ENCODE data around the gene PRTN3.

The PRTN3 gene

DNA sequence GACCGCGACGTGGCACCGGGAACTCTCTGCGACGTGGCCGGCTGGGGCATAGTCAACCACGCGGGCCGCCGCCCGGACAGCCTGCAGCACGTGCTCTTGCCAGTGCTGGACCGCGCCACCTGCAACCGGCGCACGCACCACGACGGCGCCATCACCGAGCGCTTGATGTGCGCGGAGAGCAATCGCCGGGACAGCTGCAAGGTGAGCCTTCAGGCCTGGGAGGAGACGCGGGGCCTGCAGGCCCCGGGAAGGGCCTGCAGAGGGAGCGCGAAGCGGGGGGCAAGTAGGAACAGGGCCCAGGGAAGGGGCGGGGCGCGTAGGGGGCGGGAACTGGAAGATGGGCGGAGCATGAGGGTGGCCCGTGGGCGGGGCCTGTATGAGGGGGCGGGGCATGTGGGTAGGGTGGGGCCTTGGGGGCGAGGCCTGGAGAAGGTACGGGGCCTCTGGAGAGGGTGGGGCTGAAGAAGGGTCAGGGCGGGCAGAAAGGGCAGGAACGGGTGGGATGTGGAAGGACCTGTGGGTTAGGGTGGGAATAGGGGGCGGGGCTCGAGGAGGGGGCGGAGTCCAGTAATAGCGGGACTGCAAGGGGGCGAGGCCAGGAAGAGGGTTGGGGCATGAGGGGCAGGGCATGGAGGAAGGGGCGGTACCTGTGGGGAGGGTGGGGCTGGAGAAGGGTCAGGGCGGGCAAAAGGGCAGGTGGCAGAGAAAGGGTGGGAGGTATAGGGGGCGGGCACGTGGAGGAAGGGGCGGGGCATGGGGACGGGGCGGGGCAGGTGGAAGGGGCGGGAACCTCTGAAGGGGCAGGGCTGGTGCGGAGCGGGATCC is 21.2 kb downstream of the PRTN3 start:
- in situ Hi-C loops (cut with MboI; ENCODE audit: low sequenced_read_pairs, unreplicated experiment), result loop anchor here (10.0 kb wide), 1 partner anchor 53 kb away; the partner anchor contains the start of genes KISS1R and R3HDM4
- peak; percentile 87 for DNase-seq (ENCODE audit: low spot score)
- TF ChIP-seq, protein P1, sequence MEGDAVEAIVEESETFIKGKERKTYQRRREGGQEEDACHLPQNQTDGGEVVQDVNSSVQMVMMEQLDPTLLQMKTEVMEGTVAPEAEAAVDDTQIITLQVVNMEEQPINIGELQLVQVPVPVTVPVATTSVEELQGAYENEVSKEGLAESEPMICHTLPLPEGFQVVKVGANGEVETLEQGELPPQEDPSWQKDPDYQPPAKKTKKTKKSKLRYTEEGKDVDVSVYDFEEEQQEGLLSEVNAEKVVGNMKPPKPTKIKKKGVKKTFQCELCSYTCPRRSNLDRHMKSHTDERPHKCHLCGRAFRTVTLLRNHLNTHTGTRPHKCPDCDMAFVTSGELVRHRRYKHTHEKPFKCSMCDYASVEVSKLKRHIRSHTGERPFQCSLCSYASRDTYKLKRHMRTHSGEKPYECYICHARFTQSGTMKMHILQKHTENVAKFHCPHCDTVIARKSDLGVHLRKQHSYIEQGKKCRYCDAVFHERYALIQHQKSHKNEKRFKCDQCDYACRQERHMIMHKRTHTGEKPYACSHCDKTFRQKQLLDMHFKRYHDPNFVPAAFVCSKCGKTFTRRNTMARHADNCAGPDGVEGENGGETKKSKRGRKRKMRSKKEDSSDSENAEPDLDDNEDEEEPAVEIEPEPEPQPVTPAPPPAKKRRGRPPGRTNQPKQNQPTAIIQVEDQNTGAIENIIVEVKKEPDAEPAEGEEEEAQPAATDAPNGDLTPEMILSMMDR (IDR thresholded peaks at IDR 0.05; ENCODE audit: borderline replicate concordance, control extremely low read depth, extremely low read depth, insufficient read depth, missing control alignments), result no peak

DNA sequence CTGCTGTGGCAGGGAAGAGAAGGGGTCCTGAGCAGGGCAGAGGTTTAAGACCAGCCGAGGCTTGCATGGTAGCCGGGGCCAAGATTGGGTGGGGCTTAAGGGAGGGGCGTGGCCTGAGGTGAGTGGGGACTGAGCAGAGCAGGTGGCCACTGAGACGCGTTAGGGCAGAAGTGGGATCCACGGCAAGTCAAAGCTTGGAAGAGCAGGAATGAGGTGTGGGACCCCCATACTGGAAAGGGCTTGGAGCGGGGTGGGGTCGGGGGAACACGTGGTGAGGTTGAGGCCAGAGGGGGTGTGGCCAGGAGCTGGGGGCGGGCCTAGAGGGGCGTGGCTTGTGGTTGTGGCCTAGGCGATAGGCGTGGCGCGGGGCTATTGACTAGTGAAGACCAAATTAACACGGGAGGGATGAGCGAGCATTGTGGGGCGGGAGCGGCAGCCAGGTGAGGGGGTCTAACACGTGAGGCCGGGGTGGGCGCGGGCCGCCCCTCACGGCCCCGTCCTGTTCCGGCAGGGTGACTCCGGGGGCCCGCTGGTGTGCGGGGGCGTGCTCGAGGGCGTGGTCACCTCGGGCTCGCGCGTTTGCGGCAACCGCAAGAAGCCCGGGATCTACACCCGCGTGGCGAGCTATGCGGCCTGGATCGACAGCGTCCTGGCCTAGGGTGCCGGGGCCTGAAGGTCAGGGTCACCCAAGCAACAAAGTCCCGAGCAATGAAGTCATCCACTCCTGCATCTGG is 21.9 kb downstream of the PRTN3 start:
- DNase-seq (ENCODE audit: low spot score), result peak; percentile 83
- in situ Hi-C loops (cut with MboI; ENCODE audit: low sequenced_read_pairs, unreplicated experiment), result loop anchor here (10.0 kb wide), 1 partner anchor 52 kb away; the partner anchor contains the start of genes KISS1R and R3HDM4
- TF ChIP-seq, protein P1 (IDR thresholded peaks at IDR 0.05; ENCODE audit: borderline replicate concordance, control extremely low read depth, extremely low read depth, insufficient read depth, missing control alignments), result no peak

DNA sequence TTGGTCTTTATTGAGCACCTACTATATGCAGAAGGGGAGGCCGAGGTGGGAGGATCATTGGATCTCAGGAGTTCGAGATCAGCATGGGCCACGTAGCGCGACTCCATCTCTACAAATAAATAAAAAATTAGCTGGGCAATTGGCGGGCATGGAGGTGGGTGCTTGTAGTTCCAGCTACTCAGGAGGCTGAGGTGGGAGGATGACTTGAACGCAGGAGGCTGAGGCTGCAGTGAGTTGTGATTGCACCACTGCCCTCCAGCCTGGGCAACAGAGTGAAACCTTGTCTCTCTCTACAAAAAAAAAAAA is 22.5 kb downstream of the PRTN3 start:
- no peak for DNase-seq (ENCODE audit: low spot score)
- in situ Hi-C loops (cut with MboI; ENCODE audit: low sequenced_read_pairs, unreplicated experiment), result loop anchor here (10.0 kb wide), 1 partner anchor 52 kb away; the partner anchor contains the start of genes KISS1R and R3HDM4
- TF ChIP-seq, protein P1 (IDR thresholded peaks at IDR 0.05; ENCODE audit: borderline replicate concordance, control extremely low read depth, extremely low read depth, insufficient read depth, missing control alignments), result no peak

DNA sequence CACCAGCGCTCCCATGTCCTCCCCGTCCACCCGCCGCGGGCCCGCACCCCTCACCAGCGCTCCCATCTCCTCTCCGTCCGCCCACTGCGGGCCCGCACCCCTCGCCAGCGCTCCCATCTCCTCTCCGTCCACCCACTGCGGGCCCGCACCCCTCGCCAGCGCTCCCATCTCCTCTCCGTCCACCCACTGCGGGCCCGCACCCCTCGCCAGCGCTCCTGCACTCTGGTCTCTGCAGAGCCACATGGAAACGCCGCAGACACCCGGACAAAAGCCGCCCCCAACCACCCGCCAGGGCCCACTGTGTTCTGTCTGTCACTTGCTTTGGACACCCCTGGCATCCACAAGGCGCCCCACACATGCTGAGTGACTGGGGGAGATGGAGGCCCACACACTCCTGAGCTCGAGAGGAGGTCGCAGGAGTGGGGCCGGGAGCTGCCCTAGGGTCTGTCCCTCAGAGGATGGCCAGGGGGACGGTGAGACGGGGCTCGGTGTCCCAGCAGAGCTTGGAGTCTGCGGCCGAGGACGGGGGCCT is 26.0 kb downstream of the PRTN3 start:
- in situ Hi-C loops (cut with MboI; ENCODE audit: low sequenced_read_pairs, unreplicated experiment), result loop anchor here (10.0 kb wide), 1 partner anchor 48 kb away; the partner anchor contains the start of genes KISS1R and R3HDM4
- TF ChIP-seq, protein P1 (IDR thresholded peaks at IDR 0.05; ENCODE audit: borderline replicate concordance, control extremely low read depth, extremely low read depth, insufficient read depth, missing control alignments), result no peak
- no peak for DNase-seq (ENCODE audit: low spot score)

DNA sequence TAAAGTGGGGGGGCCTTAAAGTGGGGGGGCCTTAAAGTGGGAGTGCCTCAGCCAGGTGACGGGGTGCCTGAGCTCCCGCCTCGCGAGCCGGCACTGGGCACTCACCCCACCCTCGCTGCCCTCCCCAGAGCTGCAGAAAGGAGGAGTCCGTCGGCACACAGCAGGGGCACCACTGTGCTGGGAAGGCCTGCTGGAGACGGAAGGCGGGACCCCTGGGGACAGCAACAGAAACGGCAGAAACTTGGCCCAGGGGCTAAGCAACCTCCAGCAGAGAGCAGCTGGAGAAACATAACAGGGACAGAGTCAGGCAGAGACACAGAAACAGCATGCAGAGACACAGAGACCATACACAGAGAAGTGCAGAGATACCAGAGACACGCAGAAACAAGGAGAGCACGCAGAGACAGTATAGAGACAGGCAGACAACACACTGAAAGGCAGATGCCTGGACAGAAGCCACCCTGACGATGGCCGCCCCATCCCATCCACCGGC is 26.5 kb downstream of the PRTN3 start:
- in situ Hi-C loops (cut with MboI; ENCODE audit: low sequenced_read_pairs, unreplicated experiment), result loop anchor here (10.0 kb wide), 1 partner anchor 47 kb away; the partner anchor contains the start of genes KISS1R and R3HDM4
- TF ChIP-seq, protein P1 (IDR thresholded peaks at IDR 0.05; ENCODE audit: borderline replicate concordance, control extremely low read depth, extremely low read depth, insufficient read depth, missing control alignments), result no peak
- no peak for DNase-seq (ENCODE audit: low spot score)

DNA sequence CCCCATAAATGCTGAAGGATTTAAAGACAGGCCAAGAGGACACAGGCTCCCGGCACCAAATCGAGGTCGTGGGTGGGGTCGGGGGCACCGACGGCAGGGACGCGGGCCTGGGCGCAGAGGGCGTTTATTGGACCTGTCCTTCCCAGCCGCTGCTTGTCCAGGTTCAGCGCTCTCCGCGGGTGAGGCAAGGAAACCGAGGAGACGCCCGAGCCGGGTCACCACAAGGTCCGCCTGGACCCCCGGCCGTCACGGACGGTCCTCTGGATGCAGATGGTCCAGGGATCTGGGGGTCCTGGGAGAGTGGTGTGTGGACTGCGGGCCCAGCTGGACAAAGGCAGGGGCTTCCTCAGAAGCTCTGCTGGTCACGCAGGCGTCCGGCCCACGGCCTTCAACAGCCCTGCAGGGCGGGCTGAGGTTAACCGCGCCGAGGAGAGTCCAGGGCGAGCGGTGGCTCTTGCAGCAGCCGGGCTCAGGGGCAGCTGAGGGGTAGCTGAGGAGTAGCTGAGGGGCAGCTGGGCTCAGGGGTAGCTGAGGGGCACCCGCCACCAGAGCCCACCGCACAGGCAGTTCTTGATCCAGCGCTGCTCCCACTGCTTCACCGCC is 27.2 kb downstream of the PRTN3 start:
- in situ Hi-C loops (cut with MboI; ENCODE audit: low sequenced_read_pairs, unreplicated experiment), result loop anchor here (10.0 kb wide), 1 partner anchor 47 kb away; the partner anchor contains the start of genes KISS1R and R3HDM4
- no peak for DNase-seq (ENCODE audit: low spot score)
- TF ChIP-seq, protein P1 (IDR thresholded peaks at IDR 0.05; ENCODE audit: borderline replicate concordance, control extremely low read depth, extremely low read depth, insufficient read depth, missing control alignments), result no peak

Data from GM13976 (cell line).